SK-N-SH treated with all-trans-retinoic acid at 6 μM for 48 hours (cell line): Measurements from ENCODE around the gene SMARCA4.

Experiments
- BACH2 ChIP-seq: fragments of 250-450 bp; sonication (Bioruptor Pico); IDR thresholded peaks from 2 replicates; pipeline ENCODE4 v1.9.0; 2021; ENCODE audit warnings: mild to moderate bottlenecking, borderline replicate concordance
- ISL1 ChIP-seq: fragments of 250-450 bp; sonication (Bioruptor Pico); IDR thresholded peaks from 2 replicates; pipeline ENCODE4 v2.1.2; 2022; ENCODE audit warnings: mild to moderate bottlenecking, moderate library complexity
- OSR1 ChIP-seq: fragments of 250-450 bp; sonication (Bioruptor Pico); IDR thresholded peaks from 2 replicates; pipeline ENCODE4 v1.8.0; 2022; ENCODE audit warnings: moderate library complexity, mild to moderate bottlenecking, inconsistent platforms
- PATZ1 ChIP-seq: fragments of 250-450 bp; sonication (Bioruptor Pico); IDR thresholded peaks from 2 replicates; pipeline ENCODE4 v1.8.0; 2020; ENCODE audit warnings: mild to moderate bottlenecking, moderate library complexity, borderline replicate concordance
- POU6F1 ChIP-seq: fragments of 250-450 bp; sonication (Bioruptor Pico); IDR thresholded peaks from 2 replicates; pipeline ENCODE4 v1.8.0; 2021; ENCODE audit warnings: low read depth, mild to moderate bottlenecking, moderate library complexity, borderline replicate concordance
- SNAI2 ChIP-seq: fragments of 250-450 bp; sonication (Bioruptor Pico); IDR thresholded peaks from 2 replicates; pipeline ENCODE4 v1.5.0; 2020; ENCODE audit warnings: mild to moderate bottlenecking, moderate library complexity
- TCF4 ChIP-seq: fragments of 250-450 bp; sonication (Bioruptor Pico); IDR thresholded peaks from 2 replicates; pipeline ENCODE4 v1.8.0; 2021; ENCODE audit warnings: mild to moderate bottlenecking, moderate library complexity, borderline replicate concordance
- ZC3H10 ChIP-seq: fragments of 250-450 bp; sonication (Bioruptor Pico); IDR thresholded peaks from 2 replicates; pipeline ENCODE4 v1.5.1; 2021; ENCODE audit warnings: mild to moderate bottlenecking, moderate library complexity
- ZFP30 ChIP-seq: fragments of 450-650 bp; formaldehyde crosslinking; IDR thresholded peaks from 2 replicates; pipeline ENCODE4 v1.5.0; 2022; ENCODE audit warnings: mild to moderate bottlenecking, moderate library complexity
- ZNF565 ChIP-seq: fragments of 450-650 bp; formaldehyde crosslinking; conservative IDR thresholded peaks from 2 replicates; pipeline ENCODE4 v1.5.0; 2020; ENCODE audit warnings: low read depth, mild to moderate bottlenecking, moderate library complexity

GRCh38 chr19:10923260-10924112 lies 37.3 kb upstream of the SMARCA4 start:
- no peak for TF ChIP-seq ZFP30 (CRISPR knock-in tag)
- TF ChIP-seq BACH2 (CRISPR knock-in tag) = no peak
- TF ChIP-seq ZC3H10 (CRISPR knock-in tag) = no peak
- no peak for TF ChIP-seq SNAI2 (CRISPR knock-in tag)
- no peak for TF ChIP-seq PATZ1 (CRISPR knock-in tag)
- TF ChIP-seq ISL1 (CRISPR knock-in tag) = no peak
- no peak for TF ChIP-seq TCF4 (CRISPR knock-in tag)
- no peak for TF ChIP-seq OSR1 (CRISPR knock-in tag)
- no peak for TF ChIP-seq POU6F1 (CRISPR knock-in tag)
- TF ChIP-seq ZNF565 = no peak
